Epithelial cell of proximal tubule (primary cell): Measurements from ENCODE around the gene OR5H2. TPM values are rescaled to one million over a fixed set of nuclear protein-coding genes. Genes with fewer than 3 reads are reported as not detected.

Experiments used
- DNase-seq: peaks from one replicate; pipeline ENCODE4 v3.0.0-alpha.2; 2011; ENCODE audit warnings: low read depth
- H3K4me3 ChIP-seq: 2 replicates; pipeline ENCODE4 v1.5.1; 2011; ENCODE audit warnings: low read depth, mild to moderate bottlenecking, low read length
- total RNA-seq: library from RNA; depleted of rRNA; stranded (reverse); fragments of >200 nt; gene quantifications from 2 replicates; pipeline ENCODE4 v1.2.3, GENCODE V29; 2015
- TF ChIP-seq, protein P1 (sequence below): conservative IDR thresholded peaks from 2 replicates; pipeline ENCODE4 v1.5.1; 2012; ENCODE audit warnings: low read depth, mild to moderate bottlenecking, low read length

The OR5H2 gene
- total RNA-seq, 1 donor from 2014 or later: not detected

DNA sequence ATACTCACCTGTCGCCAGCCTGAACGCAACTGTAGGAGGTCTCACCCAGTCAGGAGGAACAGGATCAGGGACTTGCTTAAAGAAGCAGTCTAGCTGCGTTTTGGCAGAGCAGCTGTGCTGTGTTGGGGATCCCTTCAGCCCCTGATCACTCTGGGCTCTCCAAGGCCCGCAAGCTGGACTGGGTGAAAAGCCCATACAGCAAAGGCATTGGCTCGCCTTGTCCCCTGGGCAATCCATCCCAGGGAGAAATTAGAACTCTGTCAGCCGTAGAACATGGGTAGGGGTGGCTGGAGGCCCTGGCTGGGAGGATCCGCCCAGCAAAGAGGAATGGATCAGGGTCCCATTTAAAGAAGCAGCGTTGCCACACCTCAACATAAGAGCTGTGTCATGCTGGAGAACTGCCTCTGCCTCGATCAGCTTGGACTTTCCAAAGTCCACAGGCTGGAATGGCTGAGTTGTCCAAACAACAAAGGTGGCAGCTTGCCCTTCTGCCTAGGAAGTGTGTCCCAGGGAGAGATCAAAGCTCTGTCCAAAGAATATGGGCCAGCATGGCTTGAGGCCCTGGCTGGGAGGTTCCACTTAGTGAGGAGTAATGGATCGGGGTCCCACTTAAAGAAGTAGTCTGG is 9.1 kb downstream of the OR5H2 start:
- DNase-seq: no peak
- TF ChIP-seq, protein P1, sequence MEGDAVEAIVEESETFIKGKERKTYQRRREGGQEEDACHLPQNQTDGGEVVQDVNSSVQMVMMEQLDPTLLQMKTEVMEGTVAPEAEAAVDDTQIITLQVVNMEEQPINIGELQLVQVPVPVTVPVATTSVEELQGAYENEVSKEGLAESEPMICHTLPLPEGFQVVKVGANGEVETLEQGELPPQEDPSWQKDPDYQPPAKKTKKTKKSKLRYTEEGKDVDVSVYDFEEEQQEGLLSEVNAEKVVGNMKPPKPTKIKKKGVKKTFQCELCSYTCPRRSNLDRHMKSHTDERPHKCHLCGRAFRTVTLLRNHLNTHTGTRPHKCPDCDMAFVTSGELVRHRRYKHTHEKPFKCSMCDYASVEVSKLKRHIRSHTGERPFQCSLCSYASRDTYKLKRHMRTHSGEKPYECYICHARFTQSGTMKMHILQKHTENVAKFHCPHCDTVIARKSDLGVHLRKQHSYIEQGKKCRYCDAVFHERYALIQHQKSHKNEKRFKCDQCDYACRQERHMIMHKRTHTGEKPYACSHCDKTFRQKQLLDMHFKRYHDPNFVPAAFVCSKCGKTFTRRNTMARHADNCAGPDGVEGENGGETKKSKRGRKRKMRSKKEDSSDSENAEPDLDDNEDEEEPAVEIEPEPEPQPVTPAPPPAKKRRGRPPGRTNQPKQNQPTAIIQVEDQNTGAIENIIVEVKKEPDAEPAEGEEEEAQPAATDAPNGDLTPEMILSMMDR: no peak
- H3K4me3 ChIP-seq: no peak overlapping the region

DNA sequence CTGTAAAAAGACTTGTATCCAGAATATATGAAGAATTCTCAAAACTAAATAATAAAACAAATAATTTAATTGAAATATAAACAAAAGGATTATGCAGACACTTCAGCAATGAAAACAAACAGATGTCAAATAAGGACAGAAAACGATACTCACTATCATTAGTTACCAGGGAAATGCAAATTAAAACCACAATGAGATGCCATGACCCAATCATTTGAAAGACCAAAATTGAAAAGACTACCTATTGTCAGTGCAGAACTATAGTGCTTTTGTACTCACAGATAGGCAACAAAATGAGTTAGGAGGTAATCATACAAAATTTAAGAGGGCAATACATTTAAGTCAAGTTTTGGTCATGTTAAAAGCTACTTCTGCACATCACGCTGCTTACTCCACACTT is 39.8 kb downstream of the OR5H2 start:
- TF ChIP-seq, protein P1: no peak
- H3K4me3 ChIP-seq: no peak overlapping the region
- no peak for DNase-seq

DNA sequence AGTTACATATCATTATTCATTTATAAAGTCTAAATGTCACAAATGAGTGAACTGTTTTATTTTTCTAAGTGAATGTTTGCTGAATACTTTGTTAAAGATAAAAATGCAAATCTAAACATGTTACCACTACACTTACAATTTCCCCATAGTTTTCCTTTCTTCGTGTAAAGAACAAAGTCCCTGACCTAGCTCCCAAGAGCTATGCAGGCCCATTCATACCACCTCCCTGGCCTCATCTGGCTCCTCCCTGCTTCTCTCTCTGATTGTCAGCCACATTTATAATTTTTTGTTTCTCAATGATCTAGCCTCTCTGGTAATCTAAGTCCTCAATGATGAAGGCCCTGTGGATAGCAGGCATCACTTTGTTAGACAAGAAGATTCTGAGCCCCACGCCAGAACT is 40.4 kb downstream of the OR5H2 start:
- DNase-seq: no peak
- no peak overlapping the region for H3K4me3 ChIP-seq
- TF ChIP-seq, protein P1: no peak

DNA sequence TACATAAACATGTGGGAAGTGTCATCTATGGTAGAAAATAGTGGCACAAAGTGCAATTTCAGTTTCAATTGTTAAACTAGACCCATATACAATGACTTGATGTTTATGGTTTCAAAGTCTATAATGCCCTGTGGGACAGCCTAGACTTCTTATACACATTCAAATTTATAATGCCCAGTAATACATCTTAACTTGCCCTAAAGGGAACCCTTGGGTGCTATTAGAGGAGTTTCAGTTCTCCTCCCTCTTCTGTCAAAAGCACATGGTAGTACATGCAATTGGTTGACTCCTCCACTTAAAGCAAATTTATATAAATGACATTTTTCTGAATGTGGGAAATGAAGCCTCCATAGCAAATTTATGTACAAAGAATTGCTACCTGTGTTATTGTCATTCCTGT is 41.1 kb downstream of the OR5H2 start:
- DNase-seq: no peak
- TF ChIP-seq, protein P1: no peak
- no peak overlapping the region for H3K4me3 ChIP-seq

DNA sequence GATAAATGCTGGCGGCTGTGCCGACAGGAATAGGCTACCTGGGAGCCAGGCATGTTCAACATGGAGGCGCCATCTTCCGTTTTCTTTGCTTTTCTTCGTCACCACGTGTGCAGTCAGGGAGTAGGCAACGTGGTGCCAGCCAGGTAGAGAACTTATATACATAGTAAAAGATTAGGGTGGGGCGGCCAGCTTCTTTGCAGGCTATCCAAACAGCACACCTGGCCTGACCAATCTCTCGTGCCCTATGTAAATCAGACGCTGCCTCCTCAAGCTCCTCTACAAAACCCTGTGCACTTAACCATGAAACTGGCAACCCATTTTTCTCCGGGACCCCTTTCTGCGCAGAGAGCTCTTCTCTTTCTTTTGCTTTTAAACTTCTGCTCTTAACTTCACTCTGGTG is 42.8 kb downstream of the OR5H2 start:
- no peak overlapping the region for H3K4me3 ChIP-seq
- no peak for DNase-seq
- TF ChIP-seq, protein P1: no peak

DNA sequence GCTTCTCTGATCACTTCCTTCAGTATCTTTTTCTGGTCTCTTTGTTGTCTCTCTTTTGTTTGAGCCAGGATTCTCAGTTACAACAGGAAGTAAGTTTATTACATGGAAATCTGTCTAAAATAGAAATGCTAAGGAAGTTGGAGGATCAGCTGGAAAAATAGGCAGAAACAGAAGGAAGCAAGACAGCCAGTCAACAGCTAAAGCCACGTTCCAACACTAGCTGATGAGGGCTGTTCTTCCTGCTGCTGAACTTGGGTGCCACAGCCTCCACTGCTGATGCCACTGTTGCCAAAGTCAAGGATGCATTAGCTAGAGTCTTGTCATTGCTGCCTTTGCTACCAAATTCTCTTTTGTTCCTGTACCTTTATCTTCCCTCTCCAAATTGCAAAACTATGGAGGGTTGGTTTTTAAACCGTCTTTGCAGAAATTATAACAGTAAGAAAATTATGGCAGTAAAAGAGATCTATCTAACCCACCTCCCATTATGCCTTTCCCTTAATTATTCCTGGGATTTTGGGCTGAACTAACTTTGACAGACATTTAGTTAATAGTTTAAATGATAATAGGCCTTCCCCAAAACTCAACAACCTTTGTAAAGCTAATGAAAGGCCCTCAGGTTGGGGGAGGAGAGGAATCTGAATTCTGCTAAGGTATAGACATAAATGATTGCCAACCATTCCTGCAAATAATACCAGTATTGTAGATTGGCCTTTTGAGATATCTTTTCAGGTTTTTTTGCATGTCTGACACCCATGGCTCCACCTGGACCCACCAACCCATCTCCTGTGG is 44.0 kb downstream of the OR5H2 start:
- TF ChIP-seq, protein P1: no peak
- no peak for DNase-seq
- H3K4me3 ChIP-seq: no peak overlapping the region
